Hematopoietic multipotent progenitor cell (in vitro differentiated cells): ENCODE measurements around the gene GANAB. TPM values are rescaled to one million over a fixed set of nuclear protein-coding genes. Genes with fewer than 3 reads are reported as not detected.
A peak's percentile ranks its signal among the peaks of the same experiment; 100 is the strongest.
"Not testable (repeated sequence)": the region's sequence is repeated elsewhere in the genome, so short reads cannot be mapped to it uniquely, and the experiment has no call there.

Experiments used
- DNase-seq, 3 donors: peaks; one replicate each; pipeline ENCODE4 v3.0.0-alpha.2; 2011 to 2015; ENCODE audit warnings: low read depth in 2 of 3, low spot score in 2 of 3
- total RNA-seq: library from RNA; depleted of rRNA; stranded (reverse); fragments of >200 nt; gene quantifications from one replicate; pipeline ENCODE4 v1.2.3, GENCODE V29; 2012

Gene GANAB
- total RNA-seq, 1 donor: 215 TPM

DNA sequence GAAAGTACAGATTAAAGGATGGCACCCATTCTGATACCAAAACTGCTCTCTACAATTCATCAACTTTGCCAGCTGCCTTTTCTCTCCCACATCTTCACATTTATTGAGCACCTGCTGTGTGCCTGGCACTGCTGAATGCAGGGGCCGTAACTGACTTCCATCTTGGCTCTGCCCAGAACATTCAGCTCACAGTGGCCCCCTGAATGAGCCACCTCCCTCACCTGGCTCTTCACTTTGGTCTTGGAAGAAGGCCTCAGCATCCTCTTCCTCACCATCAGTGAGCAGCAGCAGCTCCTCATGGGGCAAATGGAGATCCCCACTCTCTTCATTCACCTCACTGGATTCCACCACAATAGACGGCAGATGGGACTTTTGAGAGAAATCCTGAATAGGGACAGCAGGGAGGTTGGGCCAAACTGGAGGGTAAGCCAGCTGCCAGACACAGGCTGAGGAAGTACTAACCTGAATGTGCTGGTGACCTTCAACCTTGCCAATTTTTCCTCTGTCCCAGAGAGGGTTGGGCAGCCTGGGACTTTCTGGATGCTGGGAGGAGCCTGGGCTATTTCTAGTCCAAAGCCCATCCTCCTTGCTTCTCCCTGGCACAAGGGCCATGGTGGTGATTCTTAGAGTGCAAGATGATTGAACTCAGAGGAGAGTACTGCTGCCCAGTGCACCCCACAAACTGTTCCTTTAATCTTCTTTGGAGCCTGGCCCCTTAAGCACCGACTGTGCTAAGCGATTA lies 23.2 kb upstream of the GANAB start:
- DNase-seq: no peak

DNA sequence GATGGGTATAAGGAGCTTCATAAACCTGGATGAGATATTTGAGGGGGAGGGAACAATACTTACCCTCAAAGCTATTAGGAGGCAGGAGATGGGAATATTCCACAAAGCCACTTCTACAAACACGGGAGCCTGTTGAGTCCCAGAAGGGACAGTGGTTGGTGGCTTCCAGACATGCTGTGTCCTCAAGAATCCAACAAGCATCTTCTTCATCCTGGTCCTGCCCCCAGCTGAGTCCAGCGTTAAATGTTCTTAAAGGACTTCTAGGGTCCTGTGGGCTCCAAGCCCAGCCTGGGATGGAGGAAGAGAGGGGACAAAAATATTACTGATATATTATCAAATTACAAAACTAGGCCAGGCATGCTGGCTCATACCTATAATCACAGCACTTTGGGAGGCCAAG lies 21.0 kb upstream of the GANAB start:
- DNase-seq: no peak

DNA sequence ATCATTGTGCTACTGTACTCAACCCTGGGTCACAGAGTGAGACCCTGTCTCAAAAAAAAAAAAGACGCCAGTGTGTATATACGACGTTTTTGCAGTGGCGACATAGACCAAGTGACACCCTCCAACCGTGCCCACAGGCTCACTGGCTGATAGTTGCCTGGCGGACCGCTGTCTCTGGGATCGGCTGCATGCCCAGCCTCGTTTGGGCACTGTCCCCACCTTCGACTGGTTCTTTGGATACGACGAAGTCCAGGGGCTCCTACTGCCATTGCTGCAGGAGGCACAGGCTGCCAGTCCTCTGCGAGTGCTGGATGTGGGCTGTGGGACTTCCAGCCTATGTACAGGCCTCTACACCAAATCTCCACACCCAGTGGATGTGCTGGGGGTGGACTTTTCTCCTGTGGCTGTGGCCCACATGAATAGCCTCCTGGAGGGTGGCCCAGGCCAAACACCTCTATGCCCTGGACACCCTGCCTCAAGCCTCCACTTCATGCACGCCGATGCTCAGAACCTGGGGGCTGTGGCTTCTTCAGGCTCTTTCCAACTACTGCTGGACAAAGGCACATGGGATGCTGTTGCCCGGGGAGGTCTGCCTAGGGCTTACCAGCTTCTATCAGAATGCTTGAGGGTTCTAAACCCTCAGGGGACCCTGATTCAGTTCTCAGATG lies 20.0 kb upstream of the GANAB start:
- no peak for DNase-seq

DNA sequence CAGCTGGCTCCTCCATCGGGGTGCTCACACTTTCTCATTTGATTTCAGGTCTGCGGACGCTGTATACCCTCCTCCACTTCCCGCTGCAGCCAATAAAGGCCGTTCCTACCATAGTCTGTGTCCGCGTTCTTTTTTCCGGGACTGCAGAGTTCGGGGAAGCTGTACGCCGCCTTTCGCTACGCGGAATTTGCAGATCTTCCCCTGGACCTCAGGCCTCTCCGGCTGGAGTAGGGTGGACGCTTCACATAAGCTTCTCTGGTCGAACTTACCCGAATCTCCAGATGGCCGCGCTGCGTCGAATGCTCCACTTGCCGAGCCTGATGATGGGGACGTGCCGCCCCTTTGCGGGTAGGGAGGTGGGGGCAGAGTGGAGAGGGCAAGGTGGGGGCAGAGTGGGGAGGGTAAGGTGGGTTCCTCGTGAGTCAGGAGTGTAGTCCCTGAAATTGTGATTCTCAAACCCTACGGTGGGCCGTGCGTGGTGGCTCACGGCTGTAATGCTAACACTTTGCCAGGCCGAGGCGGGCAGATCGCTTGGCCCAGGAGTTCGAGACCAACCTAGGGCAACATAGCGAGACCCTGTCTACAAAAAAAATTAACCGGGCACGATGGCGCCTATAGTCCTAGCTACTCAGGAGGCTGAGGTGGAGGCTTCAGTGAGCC lies 19.3 kb upstream of the GANAB start:
- peak in 2 of 3 donors; percentile 74 to 79 for DNase-seq

DNA sequence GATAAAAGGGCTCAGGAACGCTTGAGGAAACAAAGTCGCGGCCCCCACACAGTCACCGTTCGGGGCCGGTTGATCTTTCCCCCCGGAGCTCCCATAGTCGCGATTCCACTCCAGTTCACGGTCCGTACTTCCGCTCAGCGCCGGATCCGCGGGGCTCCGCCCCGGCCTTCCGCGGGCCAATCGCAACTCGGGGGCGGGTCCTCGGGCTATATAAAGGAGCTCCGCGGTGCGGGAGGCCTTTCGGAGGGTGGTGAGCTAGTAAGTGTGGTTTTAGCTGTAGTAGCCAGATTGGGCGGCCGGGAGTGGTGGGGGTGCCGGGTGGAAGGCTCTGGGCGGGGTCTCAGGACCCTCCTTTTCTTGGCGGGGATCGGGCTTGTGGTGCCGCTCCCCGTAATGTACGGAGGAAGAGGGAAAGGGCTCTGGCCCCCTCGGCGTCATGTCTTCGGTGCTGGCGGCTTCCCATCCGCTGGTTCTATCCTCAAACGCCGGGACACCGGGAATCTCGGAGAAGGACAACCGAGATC lies 18.7 kb upstream of the GANAB start, which contains the start of the genes C11orf98 and CSKMT:
TSS of gene C11orf98 (minus strand) at position 136 of the 524 bp plus-strand sequence. CDS start at position 95, 41 bp downstream.
TSS of gene CSKMT (plus strand) at position 238 of the 524 bp plus-strand sequence. CDS start 568 bp downstream, outside the sequence.
- peak; percentile 90 to 95 (median 94) for DNase-seq

DNA sequence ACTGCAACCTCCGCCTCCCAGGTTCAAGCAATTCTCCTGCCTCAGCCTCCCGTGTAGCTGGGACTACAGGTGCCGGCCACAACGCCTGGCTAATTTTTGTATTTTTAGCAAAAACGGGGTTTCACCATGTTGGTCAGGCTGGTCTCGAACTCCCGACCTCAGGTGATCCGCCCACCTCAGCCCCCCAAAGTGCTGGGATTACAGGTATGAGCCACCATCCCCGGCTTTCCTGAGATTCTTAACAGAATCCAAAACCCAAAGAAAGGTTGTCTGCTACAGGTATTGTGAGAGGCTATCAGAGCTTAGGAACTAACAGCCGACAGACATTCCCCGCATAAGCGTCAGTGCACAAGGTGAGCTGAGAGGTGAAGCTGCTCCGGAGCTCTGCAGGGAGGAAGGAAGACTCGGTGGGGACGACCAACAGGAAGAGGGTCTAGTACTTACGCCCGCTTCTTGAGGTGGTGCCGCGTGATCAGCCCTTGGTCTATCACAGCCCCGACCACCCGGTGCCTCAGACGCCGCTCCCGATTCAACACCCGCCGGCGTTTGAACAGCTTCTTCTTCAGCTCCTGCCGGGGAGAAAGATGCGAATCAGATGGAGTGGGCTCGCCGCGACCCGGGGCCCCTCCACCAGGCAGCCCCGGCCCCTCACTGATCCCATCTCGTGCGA lies 18.1 kb upstream of the GANAB start:
- peak in 2 of 3 donors; percentile 50 to 70 for DNase-seq

DNA sequence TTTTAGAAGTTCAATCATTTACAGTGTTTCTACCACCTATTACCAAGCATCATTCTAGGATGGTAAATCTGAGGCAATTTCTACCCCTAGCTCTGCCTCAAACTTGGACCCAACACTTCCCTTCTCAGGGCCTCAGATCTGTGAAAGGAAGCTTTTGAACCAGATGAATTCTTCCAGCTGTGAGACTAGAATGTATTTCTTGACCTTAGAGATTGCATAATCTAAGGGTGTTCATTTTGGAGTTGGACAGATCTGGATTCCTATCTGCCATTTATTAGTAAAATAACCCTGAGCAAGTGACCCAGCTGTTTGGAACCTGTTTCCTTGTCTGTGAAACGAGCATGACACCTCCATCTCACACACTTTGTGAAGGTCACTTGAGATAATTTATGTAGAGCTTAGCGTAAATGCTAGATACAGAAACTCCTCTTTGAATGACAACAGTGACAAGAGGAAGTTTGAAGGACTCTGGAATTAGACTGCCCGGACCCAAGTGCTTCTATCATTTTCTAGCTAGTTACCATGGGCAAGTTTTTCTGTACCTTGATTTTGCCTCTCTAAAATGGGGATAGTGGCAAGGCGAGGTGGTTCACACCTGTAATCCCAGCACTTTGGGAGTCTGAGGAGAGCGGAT lies 10.5 kb upstream of the GANAB start:
- no peak for DNase-seq

DNA sequence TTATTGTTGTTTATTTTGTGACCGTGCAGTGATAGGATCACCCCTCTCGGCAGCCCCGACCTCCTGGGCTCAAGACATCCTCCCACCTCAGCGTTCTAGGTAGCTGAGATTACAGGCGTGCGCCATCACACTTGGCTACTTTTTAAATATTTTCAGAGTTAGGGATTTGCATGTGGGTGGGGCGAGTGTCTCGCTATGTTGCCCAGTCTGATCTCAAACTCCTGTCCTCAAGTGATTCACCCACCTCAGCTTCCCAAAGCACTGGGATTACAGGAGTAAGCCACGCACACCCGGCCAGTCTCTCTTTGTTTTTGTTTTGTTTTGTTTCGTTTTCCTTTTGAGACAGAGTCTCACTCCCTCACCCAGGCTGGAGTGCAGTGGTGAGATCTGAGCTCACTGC lies 7.9 kb upstream of the GANAB start:
- no peak for DNase-seq

DNA sequence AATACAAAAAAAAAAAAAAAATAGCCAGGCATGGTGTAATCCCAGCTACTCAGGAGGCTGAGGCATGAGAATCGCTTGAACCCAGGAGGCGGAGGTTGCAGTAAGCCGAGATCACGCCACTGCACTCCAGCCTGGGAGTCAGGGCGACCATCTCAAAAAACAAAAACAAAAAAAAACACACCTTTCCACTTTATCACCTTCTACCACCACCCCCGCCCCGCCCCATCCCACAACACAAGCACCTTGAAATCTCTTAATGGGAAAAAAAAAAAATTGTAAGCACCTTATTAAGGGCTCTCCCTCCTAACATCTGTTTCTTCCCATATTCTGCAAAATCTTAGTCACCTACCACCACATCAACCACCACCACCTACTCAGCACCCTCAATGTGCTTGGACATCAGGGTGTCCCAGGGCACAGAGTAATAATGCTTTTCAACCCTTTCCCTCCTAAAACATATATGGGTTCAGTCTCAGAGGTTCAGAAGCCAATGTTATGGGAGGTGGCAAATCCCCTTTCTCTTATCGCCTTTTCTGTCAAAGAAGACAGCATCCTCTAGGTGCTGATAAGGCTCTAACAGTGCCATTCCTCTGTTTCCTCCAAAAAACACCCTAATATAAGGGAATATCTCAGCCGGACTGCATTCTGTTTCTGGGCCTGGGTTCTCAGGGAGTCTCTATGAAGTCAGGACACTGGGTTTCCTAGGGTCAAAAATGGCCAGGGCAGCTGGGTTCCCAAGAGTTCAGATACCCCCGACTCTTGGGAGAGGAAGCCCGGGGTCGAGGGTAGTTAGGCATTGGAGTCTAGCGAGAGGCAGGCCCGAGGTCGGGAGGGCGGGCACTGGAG lies 6.0 kb upstream of the GANAB start:
- no peak for DNase-seq

DNA sequence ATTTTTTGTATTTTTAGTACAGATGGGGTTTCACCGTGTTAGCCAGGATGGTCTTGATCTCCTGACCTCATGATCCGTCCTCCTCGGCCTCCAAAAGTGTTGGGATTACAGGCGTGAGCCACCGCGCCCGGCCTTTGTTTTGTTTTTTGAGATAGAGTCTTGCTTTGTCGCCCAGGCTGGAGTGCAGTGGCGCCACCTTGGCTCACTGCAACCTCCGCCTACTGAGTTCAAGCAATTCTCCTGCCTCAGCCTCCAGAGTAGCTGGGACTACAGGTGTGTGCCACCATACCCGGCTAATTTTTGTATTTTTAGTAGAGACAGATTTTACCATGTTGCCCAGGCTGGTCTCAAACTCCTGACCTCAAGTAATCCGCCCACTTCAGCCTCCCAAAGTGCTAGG lies 3.9 kb upstream of the GANAB start:
- not testable (repeated sequence) for DNase-seq

DNA sequence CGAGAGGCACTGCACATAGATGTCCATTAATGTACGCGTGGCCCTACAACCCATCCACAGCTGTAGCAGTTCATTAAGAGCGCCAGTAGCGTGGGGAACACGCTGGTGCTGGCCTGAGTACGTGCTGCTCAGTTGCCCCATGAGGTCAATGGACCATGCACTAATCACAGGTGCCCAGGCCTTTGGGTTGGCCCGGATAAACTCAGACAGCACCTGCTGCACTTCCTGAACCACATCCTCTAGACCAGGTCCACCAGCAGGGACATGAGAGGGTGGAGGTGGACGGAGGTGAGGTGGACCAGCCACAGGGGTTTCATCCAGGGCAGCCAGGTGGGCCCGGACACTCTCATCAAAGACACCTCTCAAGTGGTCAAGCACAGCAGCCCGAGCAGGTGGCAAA lies 3.1 kb upstream of the GANAB start:
- no peak for DNase-seq

DNA sequence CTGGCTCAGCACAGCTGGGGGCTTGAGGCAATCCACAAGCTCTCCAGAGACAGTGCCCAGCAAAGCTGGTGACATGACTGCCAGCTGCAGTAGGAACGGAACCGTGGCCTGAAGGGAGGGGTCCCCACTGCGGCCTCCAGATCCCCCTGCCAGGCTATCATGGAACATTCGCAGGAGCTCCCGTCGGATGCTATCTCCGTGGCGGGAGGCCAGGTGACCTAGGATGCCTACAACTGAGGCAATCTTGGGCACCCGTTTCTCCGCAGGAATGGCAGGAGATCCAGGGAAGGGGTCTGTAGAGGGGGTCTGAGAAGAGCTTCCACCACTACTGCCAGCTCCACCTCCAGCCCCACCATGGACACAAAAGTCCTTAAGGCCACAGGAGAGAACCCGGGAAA lies 2.6 kb upstream of the GANAB start:
- no peak for DNase-seq

DNA sequence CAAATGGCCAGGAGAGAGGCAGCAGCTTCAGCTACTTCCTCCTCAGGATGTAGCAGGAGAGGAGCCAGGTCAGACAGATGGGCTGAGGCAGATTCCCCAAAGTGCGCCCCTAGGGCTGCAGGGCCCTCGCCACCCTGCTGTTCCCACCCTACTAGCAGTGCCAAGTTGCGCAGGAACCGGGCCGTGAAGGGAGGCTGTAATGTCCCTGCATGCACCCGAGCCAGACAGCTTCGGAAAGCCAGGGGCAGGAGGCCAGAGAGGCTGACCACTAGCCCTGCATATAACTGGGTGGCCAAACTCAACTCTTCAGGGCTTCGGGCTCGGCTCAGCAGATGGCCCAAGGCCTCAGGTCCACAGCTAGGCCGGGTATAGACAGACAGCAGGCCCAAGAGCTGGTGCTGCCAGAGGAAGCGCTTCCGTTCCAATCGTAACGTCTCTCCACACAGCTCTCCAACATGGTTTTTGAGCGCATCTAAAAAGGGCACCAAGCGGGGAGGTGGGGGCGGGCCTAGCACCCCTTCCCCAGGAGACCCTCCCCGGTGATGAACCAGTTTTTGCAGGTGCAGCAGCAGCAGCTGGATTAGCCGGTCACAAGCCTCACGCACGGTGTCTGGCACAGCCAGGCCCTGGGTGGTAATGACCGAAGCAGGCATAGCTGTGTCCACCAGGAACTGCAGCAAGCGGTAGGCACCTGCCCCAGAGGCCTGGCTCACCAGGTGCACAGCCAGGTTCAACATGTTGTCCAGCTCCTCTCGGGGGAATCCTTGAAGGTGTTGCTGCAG lies 2.0 kb upstream of the GANAB start:
- DNase-seq: no peak

DNA sequence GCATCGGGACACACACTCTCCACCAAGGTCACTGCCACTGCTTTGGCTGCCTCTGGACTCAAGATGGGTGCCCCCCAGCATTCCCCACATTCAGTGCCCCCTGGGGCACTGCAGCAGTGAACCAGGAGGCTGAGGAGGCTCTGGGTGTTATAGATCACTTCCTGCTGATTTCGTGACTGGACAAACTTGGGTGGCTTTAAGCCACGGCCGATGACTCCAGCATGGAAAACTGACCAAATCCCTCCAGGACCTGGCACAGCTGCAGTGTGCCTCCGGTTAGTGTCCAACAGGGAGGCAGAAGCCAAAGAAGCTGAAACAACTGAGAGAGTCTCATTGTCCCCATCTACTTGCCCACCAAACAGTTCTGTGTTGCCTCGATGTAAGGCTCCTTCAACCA lies 1.2 kb upstream of the GANAB start:
- no peak for DNase-seq

DNA sequence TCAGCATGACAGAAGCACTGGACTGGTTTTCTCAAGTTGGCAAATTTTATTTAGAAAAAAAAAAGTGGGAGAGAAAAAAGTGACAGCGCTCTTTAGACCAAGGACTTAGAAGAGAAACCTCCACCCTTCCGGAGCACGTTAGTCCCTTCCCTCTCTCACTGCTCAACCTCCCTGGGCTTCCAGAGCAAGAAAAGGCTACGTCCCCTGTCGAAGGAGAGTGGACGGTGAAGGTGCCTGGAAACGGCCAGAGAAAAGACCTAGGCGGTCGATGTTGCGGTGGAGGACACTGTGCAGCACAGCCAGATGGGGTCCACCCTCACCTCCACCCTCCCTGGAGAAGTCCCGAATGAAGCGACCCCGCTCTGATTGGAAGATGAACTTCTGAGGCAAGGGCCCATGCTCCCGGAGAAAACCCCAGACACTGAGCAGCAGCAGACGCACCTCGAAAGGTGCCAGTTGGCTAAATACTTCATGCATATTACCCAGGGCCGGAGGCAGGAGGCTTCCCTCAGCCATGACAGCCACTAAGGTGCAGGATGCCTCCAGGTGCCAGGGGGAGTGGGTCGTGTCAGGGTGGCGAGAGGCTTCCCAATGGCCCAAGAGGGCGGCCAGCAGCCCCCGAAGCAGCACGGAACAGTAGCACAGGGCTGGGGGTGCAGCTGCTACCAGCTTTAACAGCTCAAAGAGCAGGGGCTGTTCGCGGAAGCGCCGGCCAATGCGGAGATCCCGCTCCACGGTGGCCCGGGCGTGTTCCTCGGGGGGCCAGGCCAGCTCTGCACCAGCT lies 604 bp upstream of the GANAB start:
- DNase-seq: no peak

DNA sequence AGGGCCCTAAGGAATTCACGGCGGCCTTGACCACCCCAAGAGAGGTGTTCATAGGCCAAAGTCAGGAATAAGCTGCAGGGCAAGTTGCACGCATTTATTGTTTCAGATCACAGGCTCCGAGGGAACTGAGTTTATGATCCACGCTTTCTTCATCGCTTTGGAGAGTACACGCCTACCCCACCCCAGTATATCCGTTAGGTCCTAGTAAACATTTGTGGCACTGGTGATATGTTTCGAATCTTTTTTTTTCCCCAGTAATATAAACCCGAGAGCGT lies 805 bp downstream of the GANAB start:
- DNase-seq: no peak

DNA sequence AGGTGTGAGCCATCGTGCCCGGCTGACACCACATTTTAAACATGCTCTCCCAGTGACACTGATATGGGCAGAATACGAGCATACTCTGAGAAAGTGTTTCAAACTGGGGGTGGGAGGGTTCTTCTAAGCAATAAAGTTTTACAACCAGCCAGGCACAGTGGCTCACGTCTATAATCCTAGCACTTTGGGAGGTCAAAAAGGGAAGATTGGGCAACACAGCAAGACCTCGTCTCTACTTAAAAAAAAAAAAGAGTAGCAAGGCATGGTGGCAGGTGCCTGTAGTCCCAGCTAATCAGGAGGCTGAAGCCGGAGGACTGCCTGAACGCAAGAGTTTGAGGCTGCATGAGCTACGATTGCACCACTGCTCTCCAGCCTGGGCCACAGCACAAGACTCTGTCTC lies 2.2 kb downstream of the GANAB start:
- DNase-seq: no peak

DNA sequence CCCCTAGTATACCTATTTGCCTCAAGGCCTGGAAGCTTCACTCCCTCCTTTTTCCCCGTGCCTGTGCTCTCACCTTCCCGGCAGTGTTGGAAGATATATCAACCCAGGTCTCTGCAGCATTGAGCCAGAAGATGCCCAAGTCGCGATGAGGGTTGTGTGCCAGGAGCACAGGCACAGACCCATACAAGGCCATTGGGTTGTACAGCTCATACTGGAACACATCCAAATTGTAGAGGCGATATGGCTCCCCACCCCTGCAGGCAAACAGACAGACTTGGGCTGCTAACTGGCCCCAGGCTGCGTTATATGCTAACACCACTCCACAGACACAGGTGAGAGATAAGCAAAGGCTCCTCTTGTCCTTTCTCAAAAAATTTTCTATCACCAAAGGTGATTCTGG lies 13.9 kb downstream of the GANAB start:
- no peak for DNase-seq
